DMS79 treated with DMSO at 0.1 percent for 48 hours (cell line): ENCODE data around the gene HP.
"Not testable (repeated sequence)": the region's sequence is repeated elsewhere in the genome, so short reads cannot be mapped to it uniquely, and the experiment has no call there.

Experiments used
- DNase-seq: peaks from one replicate; lab custom pipeline; 2025; lab: John Stamatoyannopoulos, UW

HP gene

GRCh38 chr16:72043058-72043457 lies 11.2 kb upstream of the HP start:
- DNase-seq = no peak

DNA sequence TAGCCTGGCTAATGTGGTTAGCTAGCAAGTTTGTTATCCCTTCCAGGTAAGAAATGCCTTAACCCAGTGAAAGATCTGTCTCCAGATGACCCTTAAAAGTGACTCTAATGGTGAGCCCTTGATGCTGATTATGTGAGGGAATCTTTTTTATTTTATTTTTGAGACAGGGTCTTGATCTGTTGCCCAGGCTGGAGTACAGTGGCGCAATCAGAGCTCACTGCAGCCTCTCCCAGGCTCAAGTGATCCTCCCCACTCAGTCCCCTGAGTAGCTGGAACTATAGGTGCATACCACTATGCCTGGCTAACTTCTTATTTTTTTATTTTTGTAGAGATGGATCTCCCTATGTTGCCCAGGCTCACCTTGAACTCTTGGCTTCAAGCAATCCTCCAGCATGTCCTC lies 10.8 kb upstream of the HP start:
- DNase-seq = no peak

- no peak for DNase-seq
These were observed 10.0 kb upstream of the HP start for GRCh38 chr16:72044296-72044695.

- no peak for DNase-seq
These were observed 9.4 kb upstream of the HP start for GRCh38 chr16:72044825-72045359.

DNA sequence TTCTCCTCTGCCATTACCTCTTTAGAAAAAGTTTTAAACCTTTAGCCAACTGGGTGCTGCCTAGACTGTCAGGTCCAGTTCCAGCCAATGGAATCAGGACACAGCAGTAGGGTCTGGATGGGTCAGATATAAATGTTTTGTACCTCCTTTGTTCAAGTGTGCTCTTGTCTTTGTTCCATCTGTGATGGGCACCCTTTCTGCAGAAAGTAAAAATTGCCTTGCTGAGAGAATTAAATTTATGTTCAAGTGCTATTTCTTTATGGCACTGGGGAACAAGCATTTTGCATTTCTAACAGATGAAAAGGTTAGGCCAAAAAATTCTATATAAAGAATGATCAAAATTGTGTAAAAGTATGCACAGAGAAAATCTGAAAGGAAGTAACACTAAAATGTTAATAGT lies 5.2 kb upstream of the HP start:
- DNase-seq = no peak

DNA sequence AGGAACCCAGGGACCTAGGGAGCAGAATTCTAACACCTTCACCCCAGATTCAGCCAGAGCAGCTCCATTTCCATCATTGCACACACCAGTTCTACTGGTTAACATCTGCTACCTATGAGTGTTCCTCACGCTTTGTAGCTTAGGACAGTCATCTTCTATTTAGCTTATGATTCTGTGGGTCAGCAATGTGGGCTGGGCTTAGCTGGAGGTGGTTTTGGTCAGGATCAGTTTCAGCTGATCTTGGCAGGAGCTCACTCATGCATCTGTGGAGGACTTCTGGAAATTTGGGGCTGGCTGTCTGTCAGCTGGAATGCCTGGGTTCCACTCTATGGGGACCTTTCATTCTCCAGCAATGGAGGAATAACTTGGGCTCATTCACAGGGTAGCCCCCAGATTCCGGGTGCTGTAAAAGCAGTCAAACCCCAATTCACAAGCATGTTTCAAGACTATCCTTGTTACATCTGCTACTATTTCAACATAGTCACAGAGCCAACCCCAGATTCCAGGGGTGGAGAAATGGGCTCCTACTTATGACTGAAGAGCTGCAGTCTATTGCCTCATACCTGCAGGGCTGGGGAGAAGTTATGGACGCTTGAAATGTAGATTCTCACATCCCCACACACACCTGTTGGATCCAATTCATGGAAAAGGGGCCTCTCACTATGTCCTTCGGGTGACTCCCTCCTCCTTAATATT lies 3.4 kb upstream of the HP start:
- no peak for DNase-seq

DNA sequence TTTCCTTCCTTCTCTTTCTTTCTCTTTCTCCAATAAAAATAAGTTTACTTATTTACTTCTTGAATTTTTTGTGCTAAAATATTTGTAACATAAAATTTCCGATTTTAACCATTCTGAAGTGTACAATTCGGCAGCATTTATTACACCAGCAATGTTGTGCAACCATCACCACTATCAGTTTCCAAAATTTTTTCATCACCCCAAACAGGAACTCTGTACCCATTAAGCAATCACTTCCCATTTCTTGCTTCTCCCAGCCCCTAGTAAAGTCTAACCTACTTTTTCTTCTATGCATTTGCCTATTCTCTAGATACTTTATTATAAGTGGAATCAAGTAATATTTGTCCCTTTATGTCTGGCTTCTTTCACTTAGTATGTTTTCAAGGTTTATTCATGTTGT lies 2.5 kb upstream of the HP start:
- no peak for DNase-seq

- no peak for DNase-seq
These were observed 1.6 kb downstream of the HP start for GRCh38 chr16:72055911-72056310.

DNA sequence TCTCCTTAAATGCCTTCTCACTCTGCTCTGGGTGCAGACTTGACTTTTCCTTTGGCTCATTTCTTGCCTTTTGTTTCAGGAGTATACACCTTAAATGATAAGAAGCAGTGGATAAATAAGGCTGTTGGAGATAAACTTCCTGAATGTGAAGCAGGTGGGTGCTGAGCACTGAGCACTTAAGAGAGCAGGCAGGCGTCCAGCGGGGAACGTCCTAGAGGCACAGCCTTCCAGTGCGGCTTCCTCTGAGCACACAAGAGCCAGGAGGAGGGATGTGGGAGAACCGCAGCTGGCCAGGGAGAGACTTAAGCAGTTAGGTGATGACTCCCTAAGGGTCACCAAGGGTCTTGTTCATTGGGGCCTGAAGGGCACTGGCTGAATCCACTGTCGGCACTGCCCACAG lies 3.0 kb downstream of the HP start:
- DNase-seq = not testable (repeated sequence)

DNA sequence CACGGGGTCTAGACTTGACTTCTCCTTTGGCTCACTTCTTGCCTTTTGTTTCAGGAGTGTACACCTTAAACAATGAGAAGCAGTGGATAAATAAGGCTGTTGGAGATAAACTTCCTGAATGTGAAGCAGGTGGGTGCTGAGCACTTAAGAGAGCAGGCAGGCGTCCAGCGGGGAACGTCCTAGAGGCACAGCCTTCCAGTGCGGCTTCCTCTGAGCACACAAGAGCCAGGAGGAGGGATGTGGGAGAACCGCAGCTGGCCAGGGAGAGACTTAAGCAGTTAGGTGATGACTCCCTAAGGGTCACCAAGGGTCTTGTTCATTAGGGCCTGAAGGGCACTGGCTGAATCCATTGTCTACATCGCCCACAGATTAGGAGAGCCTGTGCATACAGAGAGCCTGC lies 4.8 kb downstream of the HP start:
- DNase-seq = peak; percentile 16

DNA sequence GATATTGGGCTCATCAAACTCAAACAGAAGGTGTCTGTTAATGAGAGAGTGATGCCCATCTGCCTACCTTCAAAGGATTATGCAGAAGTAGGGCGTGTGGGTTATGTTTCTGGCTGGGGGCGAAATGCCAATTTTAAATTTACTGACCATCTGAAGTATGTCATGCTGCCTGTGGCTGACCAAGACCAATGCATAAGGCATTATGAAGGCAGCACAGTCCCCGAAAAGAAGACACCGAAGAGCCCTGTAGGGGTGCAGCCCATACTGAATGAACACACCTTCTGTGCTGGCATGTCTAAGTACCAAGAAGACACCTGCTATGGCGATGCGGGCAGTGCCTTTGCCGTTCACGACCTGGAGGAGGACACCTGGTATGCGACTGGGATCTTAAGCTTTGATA lies 6.1 kb downstream of the HP start:
- no peak for DNase-seq

DNA sequence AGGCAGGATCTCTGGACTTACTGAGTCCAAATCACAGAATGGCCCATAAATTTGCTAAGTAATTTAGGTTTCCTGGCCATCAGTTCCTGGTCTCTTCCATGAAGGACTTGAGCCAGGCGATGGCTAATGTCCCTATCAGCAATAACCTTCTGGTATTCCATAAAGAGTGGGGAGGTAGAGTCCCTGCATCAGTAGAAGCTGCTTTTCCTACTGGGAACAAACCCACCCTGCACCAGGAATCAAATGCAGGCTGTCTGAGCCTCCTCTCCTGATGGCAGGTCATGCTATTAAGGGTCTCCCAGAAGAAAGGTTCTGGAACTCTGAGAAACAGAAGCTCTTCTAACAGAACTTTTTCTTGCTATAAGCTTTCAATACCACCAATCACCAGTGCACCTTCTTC lies 7.3 kb downstream of the HP start:
- no peak for DNase-seq

DNA sequence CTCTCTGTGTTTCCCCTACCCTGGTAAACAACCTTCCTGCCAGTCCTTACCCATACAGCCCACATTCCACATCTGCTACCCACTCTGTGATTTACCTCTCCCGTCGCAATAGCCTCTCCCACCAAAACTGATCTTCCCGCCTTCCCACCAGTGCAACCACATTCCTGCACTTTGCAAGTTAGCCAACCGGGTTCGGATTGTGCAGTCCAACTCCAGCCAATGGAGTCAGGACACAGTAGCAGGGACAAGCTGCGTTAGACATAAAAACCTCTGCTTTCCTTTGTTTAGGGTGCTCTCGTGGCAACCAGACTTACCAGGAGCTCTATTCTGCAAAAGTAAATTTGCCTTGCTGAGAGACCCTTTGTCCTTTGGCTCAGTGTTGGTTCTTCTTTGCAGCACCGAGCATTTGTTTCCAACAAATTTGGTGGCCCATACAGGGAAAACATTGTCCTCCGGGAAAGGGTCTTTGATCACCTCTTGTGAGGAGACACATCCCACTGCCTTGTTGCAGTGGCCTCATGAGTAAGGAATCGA lies 10.1 kb downstream of the HP start:
- no peak for DNase-seq

- DNase-seq = peak; percentile 21
These were observed 12.4 kb downstream of the HP start for GRCh38 chr16:72066747-72067146.

- no peak for DNase-seq
These were observed 14.6 kb downstream of the HP start for GRCh38 chr16:72068930-72069329.

DNA sequence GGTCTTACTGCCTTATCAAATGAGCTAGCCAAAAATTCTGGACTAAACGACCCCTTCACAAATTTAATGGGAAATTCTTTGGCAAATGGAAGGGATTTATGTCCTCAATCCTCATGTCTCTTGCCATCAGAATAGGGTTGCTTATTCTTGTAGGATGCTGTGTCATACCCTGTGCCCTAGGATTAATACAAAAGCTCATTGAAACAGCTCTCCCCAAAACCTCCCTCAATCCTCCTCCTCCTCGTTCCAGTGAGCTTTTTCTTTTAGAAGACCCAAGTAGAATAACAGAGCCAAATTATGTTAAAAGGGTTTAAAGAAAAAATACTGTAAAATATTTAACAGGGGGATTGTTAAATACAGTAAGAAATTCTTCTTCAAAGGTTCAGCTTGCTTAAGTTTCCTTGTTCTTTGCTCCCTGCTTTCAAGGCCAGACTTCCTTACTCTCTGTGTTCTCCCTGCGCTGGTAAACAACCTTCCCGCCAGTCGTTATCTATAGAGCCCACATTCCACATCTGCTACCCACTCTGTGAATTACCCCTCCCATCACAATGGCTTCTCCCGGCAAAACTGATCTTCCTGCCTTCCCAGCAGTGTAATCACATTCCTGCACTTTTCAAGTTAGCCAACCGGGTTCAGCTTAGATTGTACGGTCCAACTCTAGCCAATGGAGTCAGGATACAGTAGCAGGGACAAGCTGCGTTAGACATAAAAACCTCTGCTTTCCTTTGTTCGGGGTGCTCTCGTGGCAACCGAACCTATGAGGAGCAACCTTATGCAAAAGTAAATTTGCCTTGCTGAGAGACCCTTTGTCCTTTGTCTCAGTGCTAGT lies 18.4 kb downstream of the HP start:
- DNase-seq = no peak

DNA sequence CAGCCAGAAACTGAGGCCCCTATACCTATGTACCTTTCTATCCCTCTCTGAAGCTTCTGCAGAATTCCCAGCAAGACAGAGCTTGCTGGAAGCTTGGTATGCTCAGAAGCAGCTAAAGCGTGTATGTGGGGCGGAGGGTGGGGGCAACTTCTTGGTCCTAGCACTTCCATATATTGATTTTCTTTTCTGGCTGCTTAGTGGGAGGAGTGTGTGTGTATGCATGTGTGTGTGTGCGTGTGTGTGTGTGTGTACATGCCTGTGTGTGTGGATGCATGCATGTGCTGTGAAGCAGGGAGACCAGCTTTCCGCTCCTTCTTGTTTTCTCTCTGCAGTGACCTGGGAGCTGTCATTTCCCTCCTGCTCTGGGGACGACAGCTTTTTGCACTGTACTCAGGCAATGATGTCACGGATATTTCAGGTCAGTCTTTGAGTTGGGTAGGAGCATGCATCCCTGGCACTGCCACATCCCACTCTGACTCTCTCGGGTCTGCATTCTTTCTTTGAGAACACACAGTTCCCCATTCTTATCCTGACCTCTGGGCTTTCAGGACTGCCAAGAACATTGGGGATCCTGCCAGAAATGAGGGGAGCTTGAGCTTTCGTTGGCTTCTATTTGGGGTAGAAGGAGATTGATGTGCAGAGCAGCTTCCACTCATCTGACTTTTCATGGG lies 19.4 kb downstream of the HP start:
- DNase-seq = no peak

GRCh38 chr16:72075067-72075466 lies 20.8 kb downstream of the HP start:
- not testable (repeated sequence) for DNase-seq

- DNase-seq = not testable (repeated sequence)
These were observed 22.8 kb downstream of the HP start for GRCh38 chr16:72076991-72077706.

- no peak for DNase-seq
These were observed 29.6 kb downstream of the HP start for GRCh38 chr16:72083778-72084404.

GRCh38 chr16:72084445-72084844 lies 30.1 kb downstream of the HP start:
- DNase-seq = no peak
